ENCODE data around the gene DNAJB13. TPM values are rescaled to one million over a fixed set of nuclear protein-coding genes. Genes with fewer than 3 reads are reported as not detected.

DNAJB13 gene
- total RNA-seq, 1 donor from 2014 or later: 0.46 TPM

GRCh38 chr11:73949246-73949645 lies 1.6 kb upstream of the DNAJB13 start:
- H3K4me3 ChIP-seq (ENCODE audit: low read depth, low read length): no peak overlapping the region
- no peak for DNase-seq (ENCODE audit: low read depth)
- no peak for TF ChIP-seq CTCF (conservative IDR thresholded peaks at IDR 0.05; ENCODE audit: low read depth, low read length)

- no peak for DNase-seq (ENCODE audit: low read depth)
- H3K4me3 ChIP-seq (ENCODE audit: low read depth, low read length): no peak overlapping the region
- no peak for TF ChIP-seq CTCF (conservative IDR thresholded peaks at IDR 0.05; ENCODE audit: low read depth, low read length)
Observed at GRCh38 chr11:73949912-73950311, 914 bp upstream of the DNAJB13 start.

DNA sequence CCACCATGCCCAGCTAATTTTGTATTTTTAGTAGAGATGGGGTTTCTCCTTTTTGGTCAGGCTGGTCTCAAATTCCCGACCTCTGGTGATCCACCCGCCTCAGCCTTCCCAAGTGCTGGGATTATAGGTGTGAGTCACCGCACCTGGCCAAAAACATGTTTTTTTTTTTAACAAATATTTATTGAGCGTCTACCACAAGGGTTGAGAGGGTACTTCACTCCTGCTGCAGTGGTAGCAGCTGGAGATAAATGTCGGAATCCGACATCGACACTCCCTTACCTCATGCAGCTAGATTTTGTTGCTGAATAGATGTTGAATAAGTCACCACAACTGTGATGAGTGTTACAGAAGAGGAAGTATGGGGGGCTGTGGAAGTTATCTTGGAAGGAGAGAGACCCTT lies 971 bp downstream of the DNAJB13 start:
- H3K4me3 ChIP-seq (ENCODE audit: low read depth, low read length): no peak overlapping the region
- no peak for DNase-seq (ENCODE audit: low read depth)
- TF ChIP-seq CTCF (conservative IDR thresholded peaks at IDR 0.05; ENCODE audit: low read depth, low read length): no peak

DNA sequence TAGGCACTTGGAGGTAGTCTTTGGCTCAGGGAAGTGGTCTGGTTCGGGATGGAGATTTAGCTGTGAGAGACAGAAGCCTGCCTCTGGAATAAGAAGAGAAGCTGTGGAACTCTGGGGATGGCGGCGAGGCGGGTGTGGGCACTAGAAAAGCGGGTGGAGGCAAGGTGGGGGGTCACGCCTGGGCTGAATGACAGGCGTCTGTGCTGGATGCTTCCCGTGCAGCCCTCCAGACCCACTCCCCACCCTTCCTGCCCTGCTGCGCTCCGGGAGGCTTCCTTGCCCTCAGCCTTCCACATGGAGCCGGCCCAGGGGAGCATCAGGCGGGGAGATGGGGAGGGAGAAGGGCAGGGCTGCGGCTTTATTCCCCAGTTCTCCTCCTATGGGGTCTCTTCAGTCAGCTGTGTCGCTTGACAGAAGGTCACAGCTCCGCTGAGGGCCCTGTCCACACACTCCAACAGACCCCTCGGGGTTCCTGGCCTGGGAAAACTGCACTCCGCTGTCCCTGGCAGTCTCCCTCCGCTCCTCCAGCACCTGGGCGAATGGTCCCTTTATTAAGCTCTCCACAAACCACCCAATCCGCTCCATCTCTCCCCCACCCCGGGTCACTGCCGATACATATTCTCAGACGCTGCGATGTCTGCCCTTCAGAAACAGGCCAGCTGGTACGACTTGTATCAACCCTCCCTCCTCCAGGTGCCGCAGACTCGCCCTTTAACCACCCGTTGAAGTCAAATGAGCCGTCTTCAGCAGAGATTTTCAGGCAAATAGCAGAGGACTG lies 6.2 kb downstream of the DNAJB13 start:
- TF ChIP-seq CTCF (conservative IDR thresholded peaks at IDR 0.05; ENCODE audit: low read depth, low read length): no peak
- DNase-seq (ENCODE audit: low read depth): no peak
- H3K4me3 ChIP-seq (ENCODE audit: low read depth, low read length): no peak overlapping the region

GRCh38 chr11:73957654-73958361 lies 7.0 kb downstream of the DNAJB13 start:
- TF ChIP-seq CTCF (conservative IDR thresholded peaks at IDR 0.05; ENCODE audit: low read depth, low read length): no peak
- H3K4me3 ChIP-seq (ENCODE audit: low read depth, low read length): no peak overlapping the region
- no peak for DNase-seq (ENCODE audit: low read depth)

DNA sequence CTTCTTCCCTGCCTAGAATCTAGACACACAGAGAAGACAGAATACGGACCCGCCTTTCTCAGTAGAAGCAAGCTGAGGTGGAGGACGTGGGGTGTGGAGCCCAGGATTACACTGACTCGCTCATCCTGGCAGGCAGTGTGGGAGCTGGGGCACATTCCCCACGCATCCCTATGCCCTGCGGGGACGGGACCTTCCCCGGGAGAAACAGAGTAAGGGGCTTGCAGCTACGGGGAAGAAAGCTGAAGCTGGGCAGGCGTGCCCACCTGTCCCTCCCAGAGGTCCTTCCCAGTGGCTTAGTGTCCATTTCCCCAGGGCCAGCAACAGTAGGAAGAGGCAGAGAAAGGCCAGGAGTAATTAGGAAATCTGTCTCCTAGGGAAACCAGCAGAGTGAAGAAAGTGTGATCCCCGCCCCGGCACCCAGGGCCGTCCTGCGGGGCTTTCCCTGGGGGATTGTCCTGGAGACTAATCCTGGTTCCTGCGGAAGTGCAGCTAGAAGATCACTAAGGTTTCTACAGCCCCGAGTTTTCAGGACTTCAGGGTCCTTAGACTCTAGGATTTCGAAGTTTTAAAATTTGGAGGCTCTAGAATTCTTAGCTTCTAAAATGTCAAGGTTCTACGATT lies 7.8 kb downstream of the DNAJB13 start:
- no peak for TF ChIP-seq CTCF (conservative IDR thresholded peaks at IDR 0.05; ENCODE audit: low read depth, low read length)
- DNase-seq (ENCODE audit: low read depth): no peak
- H3K4me3 ChIP-seq (ENCODE audit: low read depth, low read length): no peak overlapping the region
